Fibroblast of villous mesenchyme (primary cell): ENCODE measurements around the gene PPP1R1C. TPM values are rescaled to one million over a fixed set of nuclear protein-coding genes. Genes with fewer than 3 reads are reported as not detected.

Experiments used
- DNase-seq: peaks from one replicate; pipeline ENCODE4 v3.0.0-alpha.2; 2010; ENCODE audit warnings: low read depth
- H3K4me3 ChIP-seq: 2 replicates; pipeline ENCODE4 v1.5.1; 2011; ENCODE audit warnings: low read depth, mild to moderate bottlenecking, low read length
- CTCF ChIP-seq: IDR thresholded peaks from 2 replicates; pipeline ENCODE4 v1.5.1; 2012; ENCODE audit warnings: low read depth, mild to moderate bottlenecking, low read length; ENCODE audit not compliant: insufficient read depth
- total RNA-seq: library from RNA; depleted of rRNA; stranded (reverse); fragments of >200 nt; gene quantifications from 2 replicates; pipeline ENCODE4 v1.2.3, GENCODE V29; 2012

PPP1R1C gene
- total RNA-seq, 1 donor: 2.2 TPM

GRCh38 chr2:181998041-181998835, 12.6 kb downstream of the PPP1R1C start:
- no peak for TF ChIP-seq CTCF
- no peak for DNase-seq
- no peak overlapping the region for H3K4me3 ChIP-seq

DNA sequence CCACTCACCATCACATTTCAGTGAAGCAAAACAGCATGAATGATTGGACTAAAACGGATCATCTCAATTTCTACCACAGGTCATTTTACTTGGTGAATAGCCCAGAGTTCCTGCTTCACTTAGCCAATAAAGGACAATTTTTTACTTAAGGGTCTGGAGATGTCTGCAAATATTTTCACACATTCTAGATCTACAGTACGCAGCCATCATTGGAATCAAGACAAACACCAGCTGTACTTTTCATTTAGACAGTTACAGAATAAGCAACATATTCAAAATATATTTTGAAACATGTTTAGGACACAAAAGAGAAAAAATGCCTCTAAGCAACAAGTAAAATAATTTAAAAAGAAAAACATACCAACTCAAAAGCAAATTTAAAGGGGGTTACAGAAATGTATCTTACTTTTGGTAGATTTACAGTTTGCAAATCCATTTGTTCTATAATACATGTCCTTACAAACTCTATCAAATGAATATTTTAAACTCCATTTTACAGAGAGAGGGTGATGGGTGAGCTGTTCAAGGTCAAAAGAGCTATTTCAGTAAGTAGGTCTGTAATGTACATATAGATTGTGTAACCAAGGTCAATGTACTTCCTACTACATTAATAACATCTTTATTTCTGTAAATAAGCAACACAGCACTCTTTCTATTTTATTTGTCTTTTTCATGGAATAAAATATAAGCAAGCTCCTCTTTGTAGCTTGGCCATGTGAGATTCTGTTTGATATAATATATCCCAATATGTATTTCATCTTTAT, 13.4 kb downstream of the PPP1R1C start:
- no peak for DNase-seq
- TF ChIP-seq CTCF: no peak
- H3K4me3 ChIP-seq: no peak overlapping the region

DNA sequence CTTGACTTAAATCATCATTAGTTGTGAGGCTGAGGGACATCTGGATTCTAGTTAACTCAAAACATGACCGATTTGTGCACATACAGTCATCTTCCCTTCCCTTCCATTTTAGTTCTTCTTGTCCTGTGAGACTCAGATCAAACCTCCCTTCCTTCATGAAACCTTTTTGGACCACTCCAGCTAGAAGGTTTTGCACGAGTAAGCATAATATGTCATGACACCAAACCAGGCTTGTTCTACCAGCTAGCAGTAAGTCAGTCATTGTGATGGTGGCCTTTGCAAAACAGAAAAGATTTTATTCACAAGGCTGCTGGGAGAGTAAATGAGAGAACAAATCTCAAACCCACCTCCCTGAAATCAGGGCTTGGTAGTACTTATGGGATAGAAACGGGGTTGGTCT, 14.3 kb downstream of the PPP1R1C start:
- no peak for TF ChIP-seq CTCF
- DNase-seq: no peak
- H3K4me3 ChIP-seq: no peak overlapping the region

GRCh38 chr2:182004945-182005520, 19.4 kb downstream of the PPP1R1C start:
- H3K4me3 ChIP-seq: no peak overlapping the region
- TF ChIP-seq CTCF: no peak
- DNase-seq: no peak

GRCh38 chr2:182006595-182007341, 21.1 kb downstream of the PPP1R1C start:
- peak; percentile 11 for DNase-seq
- H3K4me3 ChIP-seq: no peak overlapping the region
- no peak for TF ChIP-seq CTCF

DNA sequence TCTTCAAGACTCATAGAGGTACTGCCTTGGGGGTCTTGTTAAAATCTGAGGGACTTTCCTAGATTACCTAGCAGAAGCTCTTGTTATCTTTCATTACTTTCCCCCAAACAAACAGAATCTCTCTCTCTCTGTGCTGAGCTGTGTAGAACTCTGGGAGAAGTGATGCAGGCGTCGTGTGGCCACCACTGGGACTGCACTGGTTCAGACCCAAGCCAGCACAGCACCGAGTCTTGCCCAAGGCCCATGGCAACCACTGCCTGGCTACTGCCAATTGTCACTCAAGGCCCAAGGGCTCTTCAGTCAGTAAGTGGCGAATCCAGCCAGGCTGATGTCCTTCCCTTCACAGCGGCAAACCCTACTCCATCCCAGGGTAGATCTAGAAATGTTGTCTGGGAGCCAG, 28.6 kb downstream of the PPP1R1C start:
- no peak overlapping the region for H3K4me3 ChIP-seq
- DNase-seq: no peak
- no peak for TF ChIP-seq CTCF
